H1 (cell line): ENCODE measurements around the gene LINGO4. TPM values are rescaled to one million over a fixed set of nuclear protein-coding genes. Genes with fewer than 3 reads are reported as not detected.

Source experiments
- ATF2 ChIP-seq: IDR thresholded peaks from 2 replicates; pipeline ENCODE4 v1.6.1; 2012; ENCODE audit warnings: low read length, inconsistent platforms
- ATF3 ChIP-seq: IDR thresholded peaks from 2 replicates; pipeline ENCODE4 v1.6.1; 2011; ENCODE audit warnings: low read depth, mild to moderate bottlenecking, low read length; ENCODE audit not compliant: insufficient read depth
- FOSL1 ChIP-seq: IDR thresholded peaks from 2 replicates; pipeline ENCODE4 v1.6.1; 2011; ENCODE audit warnings: mild to moderate bottlenecking, low read depth, low read length, moderate library complexity; ENCODE audit not compliant: insufficient read depth
- JUND ChIP-seq: IDR thresholded peaks from 2 replicates; pipeline ENCODE4 v1.6.1; 2011; ENCODE audit warnings: mild to moderate bottlenecking, improper control_type of control experiment, low read length
- polyA plus RNA-seq, 7 experiments: library from polyadenylated mRNA; depleted of rRNA in 3 of 7; stranded (reverse) in 5 of 7; unstranded in 2 of 7; fragments of >200 nt in 5 of 7; fragments of 200-250 nt in 2 of 7; gene quantifications; 1 replicate in 5 of 7; 2 replicates in 1 of 7; 4 replicates in 1 of 7; pipeline versions ENCODE4 v1.2.1 to v1.2.3, GENCODE V29; 2011 to 2013; ENCODE audit warnings: missing spikeins in 2 of 7, mixed read lengths in 2 of 7
- total RNA-seq: library from RNA; stranded (reverse); fragmentation: NEBNext Ultra II Directional; extraction: Animal tissue kit (Norgen Biotek cat#: 25700); gene quantifications from 2 replicates; pipeline ENCODE4 v1.2.1, GENCODE V29; 2021
- TF ChIP-seq, protein P1 (sequence below): fragments of 300-600 bp; sonication (generic); IDR thresholded peaks from 2 replicates; pipeline ENCODE4 v1.7.1; 2012; ENCODE audit warnings: low read length, moderate library complexity, mild to moderate bottlenecking, inconsistent platforms; ENCODE audit not compliant: insufficient replicate concordance
- TF ChIP-seq, protein P2 (sequence below): IDR thresholded peaks from 2 replicates; pipeline ENCODE4 v1.6.1; 2012; ENCODE audit warnings: inconsistent platforms

Gene LINGO4
- total and polyA plus RNA-seq, 2 of the 8 experiments (the other 6 are each of a cell fraction or from before 2014, with no cell fraction given) = 0.03 TPM; not detected in 1

- TF ChIP-seq, protein P1, sequence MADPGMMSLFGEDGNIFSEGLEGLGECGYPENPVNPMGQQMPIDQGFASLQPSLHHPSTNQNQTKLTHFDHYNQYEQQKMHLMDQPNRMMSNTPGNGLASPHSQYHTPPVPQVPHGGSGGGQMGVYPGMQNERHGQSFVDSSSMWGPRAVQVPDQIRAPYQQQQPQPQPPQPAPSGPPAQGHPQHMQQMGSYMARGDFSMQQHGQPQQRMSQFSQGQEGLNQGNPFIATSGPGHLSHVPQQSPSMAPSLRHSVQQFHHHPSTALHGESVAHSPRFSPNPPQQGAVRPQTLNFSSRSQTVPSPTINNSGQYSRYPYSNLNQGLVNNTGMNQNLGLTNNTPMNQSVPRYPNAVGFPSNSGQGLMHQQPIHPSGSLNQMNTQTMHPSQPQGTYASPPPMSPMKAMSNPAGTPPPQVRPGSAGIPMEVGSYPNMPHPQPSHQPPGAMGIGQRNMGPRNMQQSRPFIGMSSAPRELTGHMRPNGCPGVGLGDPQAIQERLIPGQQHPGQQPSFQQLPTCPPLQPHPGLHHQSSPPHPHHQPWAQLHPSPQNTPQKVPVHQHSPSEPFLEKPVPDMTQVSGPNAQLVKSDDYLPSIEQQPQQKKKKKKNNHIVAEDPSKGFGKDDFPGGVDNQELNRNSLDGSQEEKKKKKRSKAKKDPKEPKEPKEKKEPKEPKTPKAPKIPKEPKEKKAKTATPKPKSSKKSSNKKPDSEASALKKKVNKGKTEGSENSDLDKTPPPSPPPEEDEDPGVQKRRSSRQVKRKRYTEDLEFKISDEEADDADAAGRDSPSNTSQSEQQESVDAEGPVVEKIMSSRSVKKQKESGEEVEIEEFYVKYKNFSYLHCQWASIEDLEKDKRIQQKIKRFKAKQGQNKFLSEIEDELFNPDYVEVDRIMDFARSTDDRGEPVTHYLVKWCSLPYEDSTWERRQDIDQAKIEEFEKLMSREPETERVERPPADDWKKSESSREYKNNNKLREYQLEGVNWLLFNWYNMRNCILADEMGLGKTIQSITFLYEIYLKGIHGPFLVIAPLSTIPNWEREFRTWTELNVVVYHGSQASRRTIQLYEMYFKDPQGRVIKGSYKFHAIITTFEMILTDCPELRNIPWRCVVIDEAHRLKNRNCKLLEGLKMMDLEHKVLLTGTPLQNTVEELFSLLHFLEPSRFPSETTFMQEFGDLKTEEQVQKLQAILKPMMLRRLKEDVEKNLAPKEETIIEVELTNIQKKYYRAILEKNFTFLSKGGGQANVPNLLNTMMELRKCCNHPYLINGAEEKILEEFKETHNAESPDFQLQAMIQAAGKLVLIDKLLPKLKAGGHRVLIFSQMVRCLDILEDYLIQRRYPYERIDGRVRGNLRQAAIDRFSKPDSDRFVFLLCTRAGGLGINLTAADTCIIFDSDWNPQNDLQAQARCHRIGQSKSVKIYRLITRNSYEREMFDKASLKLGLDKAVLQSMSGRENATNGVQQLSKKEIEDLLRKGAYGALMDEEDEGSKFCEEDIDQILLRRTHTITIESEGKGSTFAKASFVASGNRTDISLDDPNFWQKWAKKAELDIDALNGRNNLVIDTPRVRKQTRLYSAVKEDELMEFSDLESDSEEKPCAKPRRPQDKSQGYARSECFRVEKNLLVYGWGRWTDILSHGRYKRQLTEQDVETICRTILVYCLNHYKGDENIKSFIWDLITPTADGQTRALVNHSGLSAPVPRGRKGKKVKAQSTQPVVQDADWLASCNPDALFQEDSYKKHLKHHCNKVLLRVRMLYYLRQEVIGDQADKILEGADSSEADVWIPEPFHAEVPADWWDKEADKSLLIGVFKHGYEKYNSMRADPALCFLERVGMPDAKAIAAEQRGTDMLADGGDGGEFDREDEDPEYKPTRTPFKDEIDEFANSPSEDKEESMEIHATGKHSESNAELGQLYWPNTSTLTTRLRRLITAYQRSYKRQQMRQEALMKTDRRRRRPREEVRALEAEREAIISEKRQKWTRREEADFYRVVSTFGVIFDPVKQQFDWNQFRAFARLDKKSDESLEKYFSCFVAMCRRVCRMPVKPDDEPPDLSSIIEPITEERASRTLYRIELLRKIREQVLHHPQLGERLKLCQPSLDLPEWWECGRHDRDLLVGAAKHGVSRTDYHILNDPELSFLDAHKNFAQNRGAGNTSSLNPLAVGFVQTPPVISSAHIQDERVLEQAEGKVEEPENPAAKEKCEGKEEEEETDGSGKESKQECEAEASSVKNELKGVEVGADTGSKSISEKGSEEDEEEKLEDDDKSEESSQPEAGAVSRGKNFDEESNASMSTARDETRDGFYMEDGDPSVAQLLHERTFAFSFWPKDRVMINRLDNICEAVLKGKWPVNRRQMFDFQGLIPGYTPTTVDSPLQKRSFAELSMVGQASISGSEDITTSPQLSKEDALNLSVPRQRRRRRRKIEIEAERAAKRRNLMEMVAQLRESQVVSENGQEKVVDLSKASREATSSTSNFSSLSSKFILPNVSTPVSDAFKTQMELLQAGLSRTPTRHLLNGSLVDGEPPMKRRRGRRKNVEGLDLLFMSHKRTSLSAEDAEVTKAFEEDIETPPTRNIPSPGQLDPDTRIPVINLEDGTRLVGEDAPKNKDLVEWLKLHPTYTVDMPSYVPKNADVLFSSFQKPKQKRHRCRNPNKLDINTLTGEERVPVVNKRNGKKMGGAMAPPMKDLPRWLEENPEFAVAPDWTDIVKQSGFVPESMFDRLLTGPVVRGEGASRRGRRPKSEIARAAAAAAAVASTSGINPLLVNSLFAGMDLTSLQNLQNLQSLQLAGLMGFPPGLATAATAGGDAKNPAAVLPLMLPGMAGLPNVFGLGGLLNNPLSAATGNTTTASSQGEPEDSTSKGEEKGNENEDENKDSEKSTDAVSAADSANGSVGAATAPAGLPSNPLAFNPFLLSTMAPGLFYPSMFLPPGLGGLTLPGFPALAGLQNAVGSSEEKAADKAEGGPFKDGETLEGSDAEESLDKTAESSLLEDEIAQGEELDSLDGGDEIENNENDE = no peak
- TF ChIP-seq ATF2 (no peak), ATF3 (no peak), FOSL1 (no peak), JUND (no peak)
- TF ChIP-seq, protein P2, sequence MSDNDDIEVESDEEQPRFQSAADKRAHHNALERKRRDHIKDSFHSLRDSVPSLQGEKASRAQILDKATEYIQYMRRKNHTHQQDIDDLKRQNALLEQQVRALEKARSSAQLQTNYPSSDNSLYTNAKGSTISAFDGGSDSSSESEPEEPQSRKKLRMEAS = no peak
- TF ChIP-seq, all 59 proteins: peak for 0
Measured at GRCh38 chr1:151816548-151817352, 11.5 kb upstream of the LINGO4 start (continued).
